HepG2 (cell line): Measurements from ENCODE around the gene RHBDL1. TPM values are rescaled to one million over a fixed set of nuclear protein-coding genes. Genes with fewer than 3 reads are reported as not detected.

Experiments
- ARHGAP35 ChIP-seq: sonication (generic); formaldehyde crosslinking; IDR thresholded peaks from 2 replicates; pipeline ENCODE4 v1.9.0; 2022; ENCODE audit warnings: mild to moderate bottlenecking, inconsistent platforms, moderate library complexity, missing genetic modification reagents, borderline replicate concordance
- ARNTL ChIP-seq: sonication (generic); formaldehyde crosslinking; IDR thresholded peaks from 2 replicates; pipeline ENCODE4 v1.4.0; 2020; ENCODE audit warnings: mild to moderate bottlenecking, missing genetic modification reagents
- CHD4 ChIP-seq: fragments of 200-600 bp; sonication (generic); IDR thresholded peaks from 2 replicates; pipeline ENCODE4 v1.7.0; 2017; ENCODE audit warnings: mild to moderate bottlenecking, low read length, borderline replicate concordance
- KAT8 ChIP-seq: IDR thresholded peaks from 2 replicates; pipeline ENCODE4 v1.6.1; 2016; ENCODE audit warnings: missing genetic modification reagents, missing compliant biosample characterization
- MEIS1 ChIP-seq: sonication (generic); formaldehyde crosslinking; IDR thresholded peaks from 2 replicates; pipeline ENCODE4 v1.9.0; 2021; ENCODE audit warnings: mild to moderate bottlenecking, missing genetic modification reagents, moderate library complexity, borderline replicate concordance
- MXD4 ChIP-seq: IDR thresholded peaks from 2 replicates; pipeline ENCODE4 v1.6.1; 2016; ENCODE audit warnings: mild to moderate bottlenecking, missing biosample characterization, missing genetic modification reagents
- NFATC3 ChIP-seq: sonication (generic); formaldehyde crosslinking; IDR thresholded peaks from 2 replicates; pipeline ENCODE4 v1.5.1; 2020; ENCODE audit warnings: mild to moderate bottlenecking, missing genetic modification reagents
- PHF5A ChIP-seq: IDR thresholded peaks from one replicate; pipeline ENCODE4 v1.6.1; 2018; ENCODE audit warnings: low read depth, missing genetic modification reagents; ENCODE audit not compliant: unreplicated experiment
- PTBP1 ChIP-seq: fragments of 200-400 bp; formaldehyde crosslinking; IDR thresholded peaks from 2 replicates; pipeline ENCODE4 v1.6.1; 2018; ENCODE audit warnings: low read length, low read depth; ENCODE audit not compliant: poor library complexity, severe bottlenecking
- RARA ChIP-seq: IDR thresholded peaks from 2 replicates; pipeline ENCODE4 v1.6.1; 2016; ENCODE audit warnings: missing genetic modification reagents, missing compliant biosample characterization
- TARDBP ChIP-seq: sonication (generic); formaldehyde crosslinking; IDR thresholded peaks from 2 replicates; pipeline ENCODE4 v1.8.0; 2022; ENCODE audit warnings: mild to moderate bottlenecking, missing genetic modification reagents
- TBX2 ChIP-seq: sonication (generic); formaldehyde crosslinking; IDR thresholded peaks from 2 replicates; pipeline ENCODE4 v1.5.0; 2020; ENCODE audit warnings: missing genetic modification reagents, mild to moderate bottlenecking, borderline replicate concordance
- ZNF205 ChIP-seq: IDR thresholded peaks from 2 replicates; pipeline ENCODE4 v1.6.1; 2018; ENCODE audit warnings: missing biosample characterization, missing genetic modification reagents
- ZNF260 ChIP-seq: sonication (generic); formaldehyde crosslinking; IDR thresholded peaks from 2 replicates; pipeline ENCODE4 v1.4.0; 2020; ENCODE audit warnings: missing genetic modification reagents, low read depth, mild to moderate bottlenecking, borderline replicate concordance
- ZNF350 ChIP-seq: sonication (generic); formaldehyde crosslinking; IDR thresholded peaks from 2 replicates; pipeline ENCODE4 v1.4.0; 2020; ENCODE audit warnings: mild to moderate bottlenecking, low read depth, missing genetic modification reagents, borderline replicate concordance
- ZNF737 ChIP-seq: sonication (generic); formaldehyde crosslinking; IDR thresholded peaks from 2 replicates; pipeline ENCODE4 v1.5.0; 2020; ENCODE audit warnings: missing genetic modification reagents, mild to moderate bottlenecking, borderline replicate concordance
- polyA plus RNA-seq, 8 experiments: library from polyadenylated mRNA; depleted of rRNA in 3 of 8; stranded (reverse) in 7 of 8; unstranded in 1 of 8; fragments of >200 nt; fragmentation: Illumina TruSeq in 4 of 8; extraction: Trizol in 4 of 8; gene quantifications; 2 replicates each; pipeline versions ENCODE4 v1.2.1 to v1.2.3, GENCODE V29; 2011 to 2016; ENCODE audit warnings: low read depth in 4 of 8, missing spikeins in 1 of 8, mixed read lengths in 1 of 8; ENCODE audit not compliant: insufficient read depth in 1 of 8
- total RNA-seq, 5 experiments: library from RNA; depleted of rRNA; stranded (reverse); fragments of >200 nt; fragmentation: Illumina TruSeq; extraction: Trizol; gene quantifications; 2 replicates each; pipeline ENCODE4 v1.2.3, GENCODE V29; 2016; ENCODE audit warnings: low read depth in 1 of 5
- TF ChIP-seq, protein P1 (sequence below): sonication (generic); formaldehyde crosslinking; IDR thresholded peaks from 2 replicates; pipeline ENCODE4 v1.4.0; 2020; ENCODE audit warnings: low read depth, mild to moderate bottlenecking, missing genetic modification reagents
- TF ChIP-seq, protein P2 (sequence below): sonication (generic); formaldehyde crosslinking; IDR thresholded peaks from 2 replicates; pipeline ENCODE4 v1.8.1; 2023; ENCODE audit warnings: mild to moderate bottlenecking, missing genetic modification reagents
- TF ChIP-seq, protein P3 (sequence below): IDR thresholded peaks from 2 replicates; pipeline ENCODE4 v1.6.1; 2016
- TF ChIP-seq, protein P4 (sequence below): sonication (generic); formaldehyde crosslinking; conservative IDR thresholded peaks from 2 replicates; pipeline ENCODE4 v1.4.0; 2020; ENCODE audit warnings: missing genetic modification reagents
- TF ChIP-seq, protein P5 (sequence below): conservative IDR thresholded peaks from 2 replicates; pipeline ENCODE4 v1.6.1; 2018; ENCODE audit warnings: missing genetic modification reagents

Gene RHBDL1
- total and polyA plus RNA-seq, 2 of the 13 experiments (the other 11 are each of a cell fraction or from before 2014, with no cell fraction given) = 1.8 to 3.8 TPM

DNA sequence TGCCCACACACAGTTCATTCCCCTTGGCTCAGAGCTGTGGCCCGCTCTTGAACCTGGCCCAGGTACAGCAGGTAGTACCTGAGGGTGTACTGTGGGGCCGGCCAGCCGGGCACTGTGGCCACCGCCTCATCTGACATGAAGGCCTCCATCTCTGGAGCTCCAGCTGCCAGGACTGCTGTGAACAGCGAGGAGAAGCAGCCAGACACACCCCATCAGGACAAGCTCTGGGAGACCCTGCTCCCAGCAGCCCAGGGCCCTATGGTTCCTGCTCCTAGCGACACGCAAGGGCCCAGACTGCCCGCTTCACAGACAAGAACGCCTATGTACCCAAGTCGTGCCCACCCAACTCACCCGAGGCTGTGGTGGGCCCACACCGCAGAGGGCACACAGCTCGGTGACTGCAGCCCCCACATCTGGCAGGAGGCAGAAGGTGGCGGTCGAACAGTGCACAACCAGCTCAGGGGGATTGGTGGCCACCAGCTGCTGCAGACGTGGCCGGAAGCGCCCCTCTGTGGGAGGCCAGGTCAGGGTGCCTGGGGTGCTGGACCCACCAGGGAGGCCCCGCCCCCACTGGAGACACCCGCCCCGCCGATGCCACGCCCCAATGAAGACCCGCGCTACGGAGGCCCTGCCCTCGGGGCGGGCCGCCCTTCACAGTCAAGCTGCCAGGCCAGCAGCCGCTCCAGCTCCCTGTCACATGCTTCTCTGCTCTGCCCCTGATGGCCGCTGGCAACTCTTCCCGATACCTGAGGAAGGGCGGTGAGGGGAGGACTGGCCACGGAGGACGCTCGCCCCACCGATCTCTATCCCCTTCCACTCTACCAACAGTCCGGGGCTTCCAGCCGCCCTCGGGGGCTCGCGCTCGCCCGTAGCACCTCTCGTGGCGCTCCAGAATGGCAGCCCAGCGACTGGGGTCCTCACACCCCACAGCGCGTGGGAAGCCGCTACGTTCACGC is 3.7 kb downstream of the RHBDL1 start (continued):
- peak; percentile 57; the same call in 1 of the 2 replicates for TF ChIP-seq CHD4
- TF ChIP-seq TARDBP (CRISPR knock-in tag) = peak; percentile 66; the same call in 1 of the 2 replicates
- TF ChIP-seq KAT8 (CRISPR knock-in tag) = peak; percentile 42
- TF ChIP-seq, protein P1, sequence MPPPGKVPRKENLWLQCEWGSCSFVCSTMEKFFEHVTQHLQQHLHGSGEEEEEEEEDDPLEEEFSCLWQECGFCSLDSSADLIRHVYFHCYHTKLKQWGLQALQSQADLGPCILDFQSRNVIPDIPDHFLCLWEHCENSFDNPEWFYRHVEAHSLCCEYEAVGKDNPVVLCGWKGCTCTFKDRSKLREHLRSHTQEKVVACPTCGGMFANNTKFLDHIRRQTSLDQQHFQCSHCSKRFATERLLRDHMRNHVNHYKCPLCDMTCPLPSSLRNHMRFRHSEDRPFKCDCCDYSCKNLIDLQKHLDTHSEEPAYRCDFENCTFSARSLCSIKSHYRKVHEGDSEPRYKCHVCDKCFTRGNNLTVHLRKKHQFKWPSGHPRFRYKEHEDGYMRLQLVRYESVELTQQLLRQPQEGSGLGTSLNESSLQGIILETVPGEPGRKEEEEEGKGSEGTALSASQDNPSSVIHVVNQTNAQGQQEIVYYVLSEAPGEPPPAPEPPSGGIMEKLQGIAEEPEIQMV (CRISPR knock-in tag) = 0 out of 2 replicates have a peak, but pooled peaks have one; percentile 15
- TF ChIP-seq ZNF350 (CRISPR knock-in tag) = peak; percentile 47; the same call in 1 of the 2 replicates
- no peak for TF ChIP-seq ZNF737 (CRISPR knock-in tag)
- TF ChIP-seq, protein P2, sequence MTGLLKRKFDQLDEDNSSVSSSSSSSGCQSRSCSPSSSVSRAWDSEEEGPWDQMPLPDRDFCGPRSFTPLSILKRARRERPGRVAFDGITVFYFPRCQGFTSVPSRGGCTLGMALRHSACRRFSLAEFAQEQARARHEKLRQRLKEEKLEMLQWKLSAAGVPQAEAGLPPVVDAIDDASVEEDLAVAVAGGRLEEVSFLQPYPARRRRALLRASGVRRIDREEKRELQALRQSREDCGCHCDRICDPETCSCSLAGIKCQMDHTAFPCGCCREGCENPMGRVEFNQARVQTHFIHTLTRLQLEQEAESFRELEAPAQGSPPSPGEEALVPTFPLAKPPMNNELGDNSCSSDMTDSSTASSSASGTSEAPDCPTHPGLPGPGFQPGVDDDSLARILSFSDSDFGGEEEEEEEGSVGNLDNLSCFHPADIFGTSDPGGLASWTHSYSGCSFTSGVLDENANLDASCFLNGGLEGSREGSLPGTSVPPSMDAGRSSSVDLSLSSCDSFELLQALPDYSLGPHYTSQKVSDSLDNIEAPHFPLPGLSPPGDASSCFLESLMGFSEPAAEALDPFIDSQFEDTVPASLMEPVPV (CRISPR knock-in tag) = 0 out of 2 replicates have a peak, but pooled peaks have one; percentile 48
- 0 out of 2 replicates have a peak, but pooled peaks have one; percentile 26 for TF ChIP-seq ZNF260 (CRISPR knock-in tag)
- TF ChIP-seq, protein P3, sequence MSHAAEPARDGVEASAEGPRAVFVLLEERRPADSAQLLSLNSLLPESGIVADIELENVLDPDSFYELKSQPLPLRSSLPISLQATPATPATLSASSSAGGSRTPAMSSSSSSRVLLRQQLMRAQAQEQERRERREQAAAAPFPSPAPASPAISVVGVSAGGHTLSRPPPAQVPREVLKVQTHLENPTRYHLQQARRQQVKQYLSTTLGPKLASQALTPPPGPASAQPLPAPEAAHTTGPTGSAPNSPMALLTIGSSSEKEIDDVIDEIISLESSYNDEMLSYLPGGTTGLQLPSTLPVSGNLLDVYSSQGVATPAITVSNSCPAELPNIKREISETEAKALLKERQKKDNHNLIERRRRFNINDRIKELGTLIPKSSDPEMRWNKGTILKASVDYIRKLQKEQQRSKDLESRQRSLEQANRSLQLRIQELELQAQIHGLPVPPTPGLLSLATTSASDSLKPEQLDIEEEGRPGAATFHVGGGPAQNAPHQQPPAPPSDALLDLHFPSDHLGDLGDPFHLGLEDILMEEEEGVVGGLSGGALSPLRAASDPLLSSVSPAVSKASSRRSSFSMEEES (CRISPR knock-in tag) = peak; percentile 81
- TF ChIP-seq, protein P4, sequence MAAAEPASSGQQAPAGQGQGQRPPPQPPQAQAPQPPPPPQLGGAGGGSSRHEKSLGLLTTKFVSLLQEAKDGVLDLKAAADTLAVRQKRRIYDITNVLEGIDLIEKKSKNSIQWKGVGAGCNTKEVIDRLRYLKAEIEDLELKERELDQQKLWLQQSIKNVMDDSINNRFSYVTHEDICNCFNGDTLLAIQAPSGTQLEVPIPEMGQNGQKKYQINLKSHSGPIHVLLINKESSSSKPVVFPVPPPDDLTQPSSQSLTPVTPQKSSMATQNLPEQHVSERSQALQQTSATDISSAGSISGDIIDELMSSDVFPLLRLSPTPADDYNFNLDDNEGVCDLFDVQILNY = no peak
- peak; percentile 65 for TF ChIP-seq TBX2
- TF ChIP-seq PHF5A (CRISPR knock-in tag) = no peak
- 0 out of 2 replicates have a peak, but pooled peaks have one; percentile 43 for TF ChIP-seq MXD4 (CRISPR knock-in tag)
- no peak for TF ChIP-seq ARHGAP35 (CRISPR knock-in tag)
- peak; percentile 68 for TF ChIP-seq ARNTL
- TF ChIP-seq PTBP1 = peak; percentile 68
- no peak for TF ChIP-seq ZNF205 (CRISPR knock-in tag)
- TF ChIP-seq, protein P5, sequence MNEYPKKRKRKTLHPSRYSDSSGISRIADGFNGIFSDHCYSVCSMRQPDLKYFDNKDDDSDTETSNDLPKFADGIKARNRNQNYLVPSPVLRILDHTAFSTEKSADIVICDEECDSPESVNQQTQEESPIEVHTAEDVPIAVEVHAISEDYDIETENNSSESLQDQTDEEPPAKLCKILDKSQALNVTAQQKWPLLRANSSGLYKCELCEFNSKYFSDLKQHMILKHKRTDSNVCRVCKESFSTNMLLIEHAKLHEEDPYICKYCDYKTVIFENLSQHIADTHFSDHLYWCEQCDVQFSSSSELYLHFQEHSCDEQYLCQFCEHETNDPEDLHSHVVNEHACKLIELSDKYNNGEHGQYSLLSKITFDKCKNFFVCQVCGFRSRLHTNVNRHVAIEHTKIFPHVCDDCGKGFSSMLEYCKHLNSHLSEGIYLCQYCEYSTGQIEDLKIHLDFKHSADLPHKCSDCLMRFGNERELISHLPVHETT (CRISPR knock-in tag) = no peak
- peak; percentile 59; the same call in 1 of the 2 replicates for TF ChIP-seq MEIS1 (CRISPR knock-in tag)
- no peak for TF ChIP-seq RARA (CRISPR knock-in tag)
- no peak for TF ChIP-seq NFATC3 (CRISPR knock-in tag)
